ENCODE results near the gene RNASE11.

DNA sequence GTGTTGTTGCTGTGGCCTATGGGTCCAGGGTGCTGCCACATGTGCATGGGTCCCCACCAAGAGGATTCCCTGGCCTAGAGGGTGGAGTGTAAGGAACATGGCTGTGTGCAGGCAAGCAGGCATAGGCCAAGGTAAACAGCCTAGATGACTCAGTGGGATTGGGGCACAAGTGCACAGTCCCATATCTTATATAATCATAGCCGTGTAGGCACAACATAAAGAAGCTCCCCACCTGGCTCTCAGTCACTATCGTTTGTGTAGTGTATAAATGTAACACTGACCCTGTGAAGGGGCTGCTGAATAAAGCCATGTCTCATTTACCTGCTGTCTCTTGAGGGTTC lies 19.1 kb upstream of the RNASE11 start:
- no peak for TF ChIP-seq POLR2AphosphoS5 (IDR thresholded peaks at IDR 0.05; ENCODE audit: insufficient read depth in 1 of 2, low read depth in 1 of 2)
- TF ChIP-seq POLR2A (IDR thresholded peaks at IDR 0.05): no peak
- TF ChIP-seq, protein P1, sequence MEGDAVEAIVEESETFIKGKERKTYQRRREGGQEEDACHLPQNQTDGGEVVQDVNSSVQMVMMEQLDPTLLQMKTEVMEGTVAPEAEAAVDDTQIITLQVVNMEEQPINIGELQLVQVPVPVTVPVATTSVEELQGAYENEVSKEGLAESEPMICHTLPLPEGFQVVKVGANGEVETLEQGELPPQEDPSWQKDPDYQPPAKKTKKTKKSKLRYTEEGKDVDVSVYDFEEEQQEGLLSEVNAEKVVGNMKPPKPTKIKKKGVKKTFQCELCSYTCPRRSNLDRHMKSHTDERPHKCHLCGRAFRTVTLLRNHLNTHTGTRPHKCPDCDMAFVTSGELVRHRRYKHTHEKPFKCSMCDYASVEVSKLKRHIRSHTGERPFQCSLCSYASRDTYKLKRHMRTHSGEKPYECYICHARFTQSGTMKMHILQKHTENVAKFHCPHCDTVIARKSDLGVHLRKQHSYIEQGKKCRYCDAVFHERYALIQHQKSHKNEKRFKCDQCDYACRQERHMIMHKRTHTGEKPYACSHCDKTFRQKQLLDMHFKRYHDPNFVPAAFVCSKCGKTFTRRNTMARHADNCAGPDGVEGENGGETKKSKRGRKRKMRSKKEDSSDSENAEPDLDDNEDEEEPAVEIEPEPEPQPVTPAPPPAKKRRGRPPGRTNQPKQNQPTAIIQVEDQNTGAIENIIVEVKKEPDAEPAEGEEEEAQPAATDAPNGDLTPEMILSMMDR (IDR thresholded peaks at IDR 0.05): no peak
